Uterus (tissue), 2 donors: ENCODE measurements around the gene IRX4.

Source experiments
- POLR2A ChIP-seq, 2 donors: fragments of 450-650 bp; IDR thresholded peaks; one replicate each; pipeline ENCODE4 v1.6.1; 2016; ENCODE audit warnings: antibody characterized with exemption in 2 of 2, mild to moderate bottlenecking in 1 of 2, moderate library complexity in 1 of 2
- TF ChIP-seq, protein P1 (sequence below), 4 experiments: fragments of 200-600 bp in 2 of 4; fragments of 450-650 bp in 2 of 4; sonication (generic) in 2 of 4; IDR thresholded peaks; one replicate each; pipeline ENCODE4 v1.5.1; 2016 to 2019; ENCODE audit warnings: antibody characterized with exemption in 4 of 4, mild to moderate bottlenecking in 2 of 4, moderate library complexity in 1 of 4

DNA sequence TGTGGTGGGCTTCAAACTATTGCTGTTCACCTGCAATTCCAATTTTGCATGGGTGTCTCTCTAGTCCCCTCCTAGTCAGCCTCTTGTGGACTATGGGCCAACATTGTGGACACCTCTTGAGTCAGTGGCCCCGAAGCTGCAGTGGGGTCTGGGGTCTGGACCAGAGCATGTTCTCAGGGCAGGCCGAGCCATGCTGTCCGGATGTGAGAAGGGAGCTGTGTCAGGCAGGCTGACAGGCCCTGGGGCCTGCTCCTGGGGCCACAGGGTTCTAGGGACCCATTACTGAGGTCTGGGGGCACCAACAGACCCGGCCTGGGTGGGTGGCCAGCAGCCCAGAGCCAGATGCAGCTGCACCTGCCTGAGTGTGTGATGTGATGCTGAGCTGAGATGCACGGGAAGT lies 16.5 kb upstream of the IRX4 start:
- TF ChIP-seq, protein P1, sequence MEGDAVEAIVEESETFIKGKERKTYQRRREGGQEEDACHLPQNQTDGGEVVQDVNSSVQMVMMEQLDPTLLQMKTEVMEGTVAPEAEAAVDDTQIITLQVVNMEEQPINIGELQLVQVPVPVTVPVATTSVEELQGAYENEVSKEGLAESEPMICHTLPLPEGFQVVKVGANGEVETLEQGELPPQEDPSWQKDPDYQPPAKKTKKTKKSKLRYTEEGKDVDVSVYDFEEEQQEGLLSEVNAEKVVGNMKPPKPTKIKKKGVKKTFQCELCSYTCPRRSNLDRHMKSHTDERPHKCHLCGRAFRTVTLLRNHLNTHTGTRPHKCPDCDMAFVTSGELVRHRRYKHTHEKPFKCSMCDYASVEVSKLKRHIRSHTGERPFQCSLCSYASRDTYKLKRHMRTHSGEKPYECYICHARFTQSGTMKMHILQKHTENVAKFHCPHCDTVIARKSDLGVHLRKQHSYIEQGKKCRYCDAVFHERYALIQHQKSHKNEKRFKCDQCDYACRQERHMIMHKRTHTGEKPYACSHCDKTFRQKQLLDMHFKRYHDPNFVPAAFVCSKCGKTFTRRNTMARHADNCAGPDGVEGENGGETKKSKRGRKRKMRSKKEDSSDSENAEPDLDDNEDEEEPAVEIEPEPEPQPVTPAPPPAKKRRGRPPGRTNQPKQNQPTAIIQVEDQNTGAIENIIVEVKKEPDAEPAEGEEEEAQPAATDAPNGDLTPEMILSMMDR (IDR thresholded peaks at IDR 0.05) = no peak
- TF ChIP-seq POLR2A (IDR thresholded peaks at IDR 0.05) = no peak
